Keratinocyte (primary cell): Measurements from ENCODE around the gene AMZ1. TPM values are rescaled to one million over a fixed set of nuclear protein-coding genes. Genes with fewer than 3 reads are reported as not detected.

Experiments used
- DNase-seq: peaks from one replicate; pipeline ENCODE4 v3.0.0-alpha.2; 2011; ENCODE audit warnings: low read depth, missing footprints, low spot score
- FAIRE-seq: peaks from 2 replicates; lab custom pipeline; 2011; peaks lifted over from hg19 to GRCh38; lab: Jason Lieb, UNC
- H2AFZ ChIP-seq: 2 replicates; pipeline ENCODE4 v1.6.0; 2012; ENCODE audit warnings: low read length, control low read depth, inconsistent platforms; ENCODE audit not compliant: control insufficient read depth
- H3K27ac ChIP-seq: 2 replicates; pipeline ENCODE4 v1.5.1; 2011; ENCODE audit warnings: low read length; ENCODE audit not compliant: control insufficient read depth, insufficient read depth
- H3K27me3 ChIP-seq: 3 replicates; pipeline ENCODE4 v1.6.0; 2011; ENCODE audit warnings: low read length; ENCODE audit not compliant: control insufficient read depth, insufficient read depth; ENCODE audit errors: extremely low read depth
- H3K36me3 ChIP-seq, 2 experiments: 2 replicates in 1 of 2; 3 replicates in 1 of 2; pipeline ENCODE4 v1.5.1; 2011; ENCODE audit warnings: low read length in 2 of 2, mild to moderate bottlenecking in 1 of 2; ENCODE audit not compliant: control insufficient read depth in 2 of 2, insufficient read depth in 2 of 2; ENCODE audit errors: extremely low read depth in 1 of 2
- H3K4me1 ChIP-seq: 3 replicates; pipeline ENCODE4 v1.5.1; 2011; ENCODE audit warnings: low read length; ENCODE audit not compliant: control insufficient read depth, insufficient read depth; ENCODE audit errors: extremely low read depth
- H3K4me2 ChIP-seq: 3 replicates; pipeline ENCODE4 v1.6.0; 2011; ENCODE audit warnings: low read depth, low read length; ENCODE audit not compliant: control insufficient read depth, insufficient read depth; ENCODE audit errors: extremely low read depth
- H3K4me3 ChIP-seq, 3 experiments: fragments of 200-600 bp in 1 of 3; sonication (generic) in 1 of 3; 2 replicates in 2 of 3; 3 replicates in 1 of 3; pipeline ENCODE4 v1.5.1; 2011 to 2016; ENCODE audit warnings: low read length in 3 of 3, mild to moderate bottlenecking in 3 of 3, control low read depth in 2 of 3, inconsistent platforms in 1 of 3, low read depth in 1 of 3, mixed read lengths in 1 of 3, mixed run types in 1 of 3, moderate library complexity in 1 of 3; ENCODE audit not compliant: control insufficient read depth in 2 of 3, insufficient read depth in 2 of 3; ENCODE audit errors: extremely low read depth in 1 of 3
- H3K79me2 ChIP-seq: 2 replicates; pipeline ENCODE4 v1.6.0; 2012; ENCODE audit warnings: low read length; ENCODE audit not compliant: control insufficient read depth, insufficient read depth
- H3K9ac ChIP-seq: 3 replicates; pipeline ENCODE4 v1.6.0; 2011; ENCODE audit warnings: low read length; ENCODE audit not compliant: control insufficient read depth, insufficient read depth; ENCODE audit errors: extremely low read depth
- H3K9me1 ChIP-seq: 3 replicates; pipeline ENCODE4 v1.6.0; 2011; ENCODE audit warnings: low read length; ENCODE audit not compliant: control insufficient read depth, insufficient read depth; ENCODE audit errors: extremely low read depth
- H3K9me3 ChIP-seq: 2 replicates; pipeline ENCODE4 v1.5.1; 2012; ENCODE audit warnings: low read depth, low read length; ENCODE audit not compliant: control insufficient read depth
- H4K20me1 ChIP-seq: 3 replicates; pipeline ENCODE4 v1.6.0; 2011; ENCODE audit warnings: low read length; ENCODE audit not compliant: control insufficient read depth, insufficient read depth; ENCODE audit errors: extremely low read depth
- EZH2 ChIP-seq: IDR thresholded peaks from one replicate; pipeline ENCODE4 v1.6.1; 2012; ENCODE audit warnings: inconsistent platforms, mild to moderate bottlenecking, low read length, moderate library complexity
- dilution Hi-C: fragments of 300-500 bp; cut with MboI; formaldehyde crosslinking; loops from one replicate; pipeline ENCODE4 v1.7.0; 2020; ENCODE audit warnings: low sequenced_read_pairs; ENCODE audit not compliant: extremely low pct_ligation_motif_present
- polyA plus RNA-seq, 5 experiments: library from polyadenylated mRNA; depleted of rRNA in 3 of 5; stranded (reverse) in 3 of 5; stranded (forward) in 1 of 5; unstranded in 1 of 5; fragments of >200 nt; gene quantifications; 1 replicate in 1 of 5; 2 replicates in 3 of 5; 3 replicates in 1 of 5; pipeline versions ENCODE4 v1.2.1 to v1.2.3, GENCODE V29; 2011 to 2012; ENCODE audit warnings: missing spikeins in 2 of 5, low read depth in 1 of 5, low replicate concordance in 1 of 5
- TF ChIP-seq, protein P1 (sequence below), 3 experiments: IDR thresholded peaks in 1 of 3; conservative IDR thresholded peaks in 1 of 3; optimal IDR thresholded peaks in 1 of 3; 2 replicates in 2 of 3; 3 replicates in 1 of 3; pipeline versions ENCODE3 to v1.5.1; 2011; ENCODE audit warnings: low read length in 3 of 3, mild to moderate bottlenecking in 3 of 3, moderate library complexity in 2 of 3, control low read depth in 1 of 3, inconsistent platforms in 1 of 3; ENCODE audit not compliant: insufficient read depth in 2 of 3; ENCODE audit errors: extremely low read depth in 1 of 3

The AMZ1 gene
- polyA plus RNA-seq, 1 donor (not counting 4 experiments of a cell fraction or from before 2014, with no cell fraction given) = 0.04 TPM

DNA sequence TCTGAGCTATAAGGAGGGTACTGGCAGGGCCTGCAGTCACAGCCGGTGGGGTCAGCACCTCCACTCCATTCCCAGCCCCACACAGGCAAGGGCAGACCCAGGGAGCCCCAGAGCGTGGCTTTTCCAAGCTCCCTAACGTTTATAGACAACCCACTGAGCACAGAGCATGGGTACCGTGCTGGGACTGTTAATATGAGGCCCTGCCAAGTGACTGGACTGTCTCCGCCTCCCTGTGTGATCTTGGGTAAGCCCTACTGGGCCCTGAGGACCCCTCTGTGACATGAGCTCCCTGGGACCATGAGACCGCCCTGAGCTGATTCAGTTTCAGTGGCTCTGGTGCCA is 43.8 kb upstream of the AMZ1 start:
- FAIRE-seq (no peak), DNase-seq (no peak)
- peaks cover 24% of the 10 kb centered on the region for H3K79me2 ChIP-seq
- H3K4me3 ChIP-seq = no peak overlapping the region
- no peak overlapping the region for H3K9ac ChIP-seq
- dilution Hi-C loops = no loop called here
- H3K27ac ChIP-seq = no peak overlapping the region
- peaks cover 15% of the 10 kb centered on the region for H3K4me1 ChIP-seq
- no peaks in the 10 kb centered on the region for H3K9me3 ChIP-seq
- no peaks in the 10 kb centered on the region for H4K20me1 ChIP-seq
- peaks cover 2% of the 10 kb centered on the region for H3K9me1 ChIP-seq
- TF ChIP-seq, protein P1, sequence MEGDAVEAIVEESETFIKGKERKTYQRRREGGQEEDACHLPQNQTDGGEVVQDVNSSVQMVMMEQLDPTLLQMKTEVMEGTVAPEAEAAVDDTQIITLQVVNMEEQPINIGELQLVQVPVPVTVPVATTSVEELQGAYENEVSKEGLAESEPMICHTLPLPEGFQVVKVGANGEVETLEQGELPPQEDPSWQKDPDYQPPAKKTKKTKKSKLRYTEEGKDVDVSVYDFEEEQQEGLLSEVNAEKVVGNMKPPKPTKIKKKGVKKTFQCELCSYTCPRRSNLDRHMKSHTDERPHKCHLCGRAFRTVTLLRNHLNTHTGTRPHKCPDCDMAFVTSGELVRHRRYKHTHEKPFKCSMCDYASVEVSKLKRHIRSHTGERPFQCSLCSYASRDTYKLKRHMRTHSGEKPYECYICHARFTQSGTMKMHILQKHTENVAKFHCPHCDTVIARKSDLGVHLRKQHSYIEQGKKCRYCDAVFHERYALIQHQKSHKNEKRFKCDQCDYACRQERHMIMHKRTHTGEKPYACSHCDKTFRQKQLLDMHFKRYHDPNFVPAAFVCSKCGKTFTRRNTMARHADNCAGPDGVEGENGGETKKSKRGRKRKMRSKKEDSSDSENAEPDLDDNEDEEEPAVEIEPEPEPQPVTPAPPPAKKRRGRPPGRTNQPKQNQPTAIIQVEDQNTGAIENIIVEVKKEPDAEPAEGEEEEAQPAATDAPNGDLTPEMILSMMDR (optimal IDR thresholded peaks at IDR 0.05 in 1 of 3, IDR thresholded peaks at IDR 0.05 in 1 of 3, conservative IDR thresholded peaks at IDR 0.05 in 1 of 3; ENCODE audit: extremely low read depth in 1 of 3, insufficient read depth in 2 of 3, low read length in 3 of 3) = no peak
- no peak for TF ChIP-seq EZH2
- peaks cover 3 to 7% of the 10 kb centered on the region in 2 experiments for H3K36me3 ChIP-seq
- no peaks in the 10 kb centered on the region for H3K27me3 ChIP-seq
- H2AFZ ChIP-seq = no peak overlapping the region
- no peak overlapping the region for H3K4me2 ChIP-seq

DNA sequence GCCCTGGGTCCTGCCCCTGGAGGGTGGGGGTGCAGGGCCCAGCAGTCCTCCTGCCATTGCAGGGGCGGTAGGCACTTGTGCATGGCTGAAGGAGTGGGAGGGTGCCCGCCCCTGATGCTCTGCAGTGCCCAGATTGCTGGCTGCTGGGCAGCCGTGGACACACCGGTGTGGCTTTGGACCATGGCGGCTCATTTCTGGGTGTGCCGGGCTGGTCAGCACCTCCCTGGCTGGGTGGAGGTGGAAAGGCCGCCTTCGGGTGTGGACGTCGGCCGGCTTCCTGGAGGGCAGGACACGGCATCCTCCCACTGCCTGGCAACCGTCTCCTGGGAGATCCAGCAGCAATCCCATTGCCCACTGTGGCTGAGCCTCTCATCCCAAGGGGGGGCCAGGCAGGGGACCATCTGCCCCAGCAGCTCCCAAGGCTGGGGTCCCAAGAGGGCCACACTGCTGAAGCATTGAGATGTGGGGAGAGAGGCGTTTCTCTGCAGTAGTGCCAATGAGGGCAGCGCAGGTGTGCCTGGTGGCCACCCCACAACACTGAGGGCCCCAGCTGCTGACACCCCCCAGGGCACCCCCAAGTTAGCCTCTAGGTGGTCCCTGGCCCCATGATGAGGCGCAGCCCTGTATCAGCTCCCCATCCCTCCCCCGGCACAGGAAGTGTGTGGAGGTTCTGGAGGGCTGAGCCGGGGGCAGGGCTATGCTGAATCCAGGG is 43.3 kb upstream of the AMZ1 start:
- H3K79me2 ChIP-seq = peaks cover 19% of the 10 kb centered on the region
- H3K9ac ChIP-seq = no peak overlapping the region
- no peak overlapping the region for H3K4me2 ChIP-seq
- dilution Hi-C loops = no loop called here
- no peak overlapping the region for H3K4me3 ChIP-seq
- H3K9me3 ChIP-seq = no peaks in the 10 kb centered on the region
- H3K27me3 ChIP-seq = no peaks in the 10 kb centered on the region
- no peak for DNase-seq
- no peak overlapping the region for H3K27ac ChIP-seq
- no peaks in the 10 kb centered on the region for H3K9me1 ChIP-seq
- TF ChIP-seq, protein P1 (optimal IDR thresholded peaks at IDR 0.05 in 1 of 3, IDR thresholded peaks at IDR 0.05 in 1 of 3, conservative IDR thresholded peaks at IDR 0.05 in 1 of 3; ENCODE audit: extremely low read depth in 1 of 3, insufficient read depth in 2 of 3, low read length in 3 of 3) = no peak
- TF ChIP-seq EZH2 = no peak
- peaks cover 3 to 8% of the 10 kb centered on the region in 2 experiments for H3K36me3 ChIP-seq
- H3K4me1 ChIP-seq = peaks cover 15% of the 10 kb centered on the region
- FAIRE-seq = no peak
- no peak overlapping the region for H2AFZ ChIP-seq
- no peaks in the 10 kb centered on the region for H4K20me1 ChIP-seq
